GM18868 (cell line): ENCODE data around the gene HLA-DPA1.

Experiments used
- ATAC-seq: cut with Tn5 transposase; IDR thresholded peaks from one replicate; pipeline ENCODE4 v1.9.1; 2021; ENCODE audit warnings: mild to moderate bottlenecking, moderate library complexity; ENCODE audit not compliant: unreplicated experiment

Gene HLA-DPA1

DNA sequence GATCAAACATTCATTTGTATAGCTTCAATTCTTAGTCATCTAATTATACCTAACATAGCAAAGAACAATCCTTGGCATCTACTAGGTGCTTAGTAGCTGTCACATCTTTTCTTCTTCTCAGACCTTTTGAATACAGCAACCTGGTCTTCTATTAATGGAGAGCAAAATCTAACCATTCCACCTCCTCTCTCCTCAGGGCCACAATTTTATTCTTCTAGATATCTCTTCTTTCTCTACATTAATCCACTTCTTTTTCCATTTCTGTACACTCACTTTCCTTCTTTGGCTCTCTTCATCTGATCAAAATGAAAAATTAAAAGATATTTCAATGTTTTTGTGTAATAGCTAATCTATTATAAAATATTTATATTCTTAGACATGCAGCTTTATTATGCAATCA, 55.0 kb downstream of the HLA-DPA1 start:
- ATAC-seq: no peak

DNA sequence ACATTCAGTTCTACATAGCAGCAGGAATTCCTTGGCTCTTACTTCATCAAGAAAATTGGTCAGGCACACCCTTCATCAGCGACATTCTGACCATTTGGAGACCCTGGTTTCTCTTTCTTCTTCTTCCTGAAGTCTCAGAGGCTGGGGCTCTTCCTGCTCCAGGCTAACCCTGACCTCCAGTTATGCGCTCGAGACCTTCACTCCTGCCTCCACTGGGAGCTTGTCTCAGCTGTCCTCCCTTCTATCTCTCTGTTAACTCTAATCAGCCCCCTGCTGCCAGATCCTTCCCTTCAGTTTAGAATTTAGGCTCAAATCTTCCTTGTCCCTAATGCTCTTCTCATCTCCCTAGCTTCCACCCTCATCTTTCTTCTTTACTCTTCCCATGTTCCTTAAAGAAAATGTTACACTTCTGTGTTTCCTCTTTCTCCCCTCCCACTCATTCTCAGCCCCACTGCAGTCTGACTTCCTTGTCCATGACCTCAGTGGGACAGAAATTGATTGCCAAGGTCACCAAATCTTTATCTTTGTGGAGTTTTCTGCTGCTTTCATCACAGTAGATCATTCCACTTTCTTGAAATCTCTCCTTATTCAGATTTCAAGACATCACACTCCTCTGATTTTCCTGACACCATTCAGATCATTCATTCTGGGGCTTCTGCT, 55.6 kb downstream of the HLA-DPA1 start:
- no peak for ATAC-seq

DNA sequence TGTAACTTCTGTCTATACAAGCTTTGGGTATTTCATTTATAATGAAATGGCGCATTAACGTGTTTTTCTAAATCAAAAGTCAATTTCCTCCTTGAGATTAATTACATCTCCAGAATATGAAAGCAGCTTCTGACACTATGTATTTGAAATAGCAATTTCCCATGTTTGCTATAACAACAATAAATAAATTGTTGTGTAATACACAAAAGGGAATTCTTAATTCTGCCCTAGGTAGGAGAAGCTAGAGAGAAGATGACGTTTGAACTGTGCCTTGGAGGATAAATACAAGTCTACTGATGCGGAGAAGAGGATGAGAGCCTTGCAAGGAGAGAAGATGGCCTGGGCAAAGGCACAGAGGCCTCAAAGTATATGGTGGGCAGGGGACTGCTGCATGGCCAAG, 56.4 kb downstream of the HLA-DPA1 start:
- no peak for ATAC-seq

DNA sequence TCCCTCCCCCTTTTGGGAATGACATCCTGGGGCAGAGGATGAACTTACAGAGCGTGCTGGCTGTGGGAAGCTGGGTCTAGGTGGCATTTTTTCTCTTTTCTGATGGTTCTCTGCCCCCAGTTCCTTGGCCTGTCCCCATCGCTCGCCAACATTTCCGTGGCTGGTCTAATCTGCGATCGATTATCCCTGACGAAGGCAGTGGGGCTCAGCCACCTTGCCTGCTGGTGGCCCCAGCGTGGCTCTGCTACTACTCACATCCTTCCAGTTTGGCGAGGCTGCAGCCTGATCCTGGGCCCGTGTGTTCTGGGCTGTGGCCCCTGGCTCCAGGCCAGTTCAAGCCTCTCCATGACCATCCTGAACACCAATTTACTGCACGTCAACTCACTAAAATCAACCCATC, 57.7 kb downstream of the HLA-DPA1 start:
- ATAC-seq: no peak

DNA sequence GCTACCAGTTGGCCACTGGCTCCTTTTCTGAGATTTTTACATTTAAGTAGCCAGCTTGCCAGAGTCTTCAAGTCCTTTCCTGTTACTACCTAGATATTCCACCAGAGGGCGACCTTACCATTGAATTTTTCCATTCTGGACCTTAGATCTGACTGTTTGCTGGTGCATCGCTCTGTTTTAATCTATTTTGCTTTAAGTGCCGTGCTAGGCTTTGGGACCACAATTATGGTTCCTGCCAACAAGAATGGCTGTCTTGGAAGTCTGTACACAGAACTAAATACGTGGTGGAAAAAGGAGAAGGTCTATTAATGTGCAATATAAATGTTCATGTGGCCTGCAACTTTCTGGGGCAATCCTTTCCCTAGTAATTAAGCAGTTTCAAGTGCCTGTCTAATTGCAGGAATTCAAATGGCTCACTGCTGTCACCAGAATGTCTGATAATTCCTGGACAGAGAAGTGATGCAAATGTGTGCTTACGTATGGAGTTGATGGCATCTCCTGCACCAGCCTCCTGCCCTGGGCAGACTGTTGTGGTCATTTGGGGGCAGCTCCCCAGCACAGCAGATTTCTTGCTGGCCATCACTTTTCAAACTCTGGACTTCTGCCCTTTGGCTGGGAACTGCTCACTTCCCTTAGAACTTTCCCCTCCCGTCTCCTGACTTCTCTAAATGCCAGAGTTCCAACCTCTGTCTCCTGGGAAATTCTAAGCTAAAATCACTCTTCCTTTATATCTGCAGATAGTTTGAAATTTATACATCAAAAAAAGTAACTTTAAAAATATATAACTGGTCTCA, 58.4 kb downstream of the HLA-DPA1 start:
- no peak for ATAC-seq
